GM21737 (cell line): ENCODE data around the gene CBFA2T3.
"Not testable (repeated sequence)": the region's sequence is repeated elsewhere in the genome, so short reads cannot be mapped to it uniquely, and the experiment has no call there.

ENCODE experiments used
- ATAC-seq: cut with Tn5 transposase; IDR thresholded peaks from one replicate; pipeline ENCODE4 v1.9.1; 2021; ENCODE audit warnings: mild to moderate bottlenecking, moderate library complexity; ENCODE audit not compliant: unreplicated experiment

The CBFA2T3 gene

GRCh38 chr16:88925540-88925887 lies 51.5 kb downstream of the CBFA2T3 start:
- ATAC-seq, result no peak

- ATAC-seq, result peak; percentile 53
Measured at GRCh38 chr16:88924834-88925539, 52.0 kb downstream of the CBFA2T3 start.

- ATAC-seq, result no peak
Measured at GRCh38 chr16:88923926-88924833, 52.8 kb downstream of the CBFA2T3 start.

- no peak for ATAC-seq
Measured at GRCh38 chr16:88923450-88923849, 53.6 kb downstream of the CBFA2T3 start.

- no peak for ATAC-seq
Measured at GRCh38 chr16:88922826-88923410, 54.1 kb downstream of the CBFA2T3 start.

- ATAC-seq, result no peak
Measured at GRCh38 chr16:88922114-88922825, 54.7 kb downstream of the CBFA2T3 start.

GRCh38 chr16:88921591-88921990 lies 55.4 kb downstream of the CBFA2T3 start:
- no peak for ATAC-seq

- no peak for ATAC-seq
Measured at GRCh38 chr16:88920618-88921590, 56.1 kb downstream of the CBFA2T3 start.

GRCh38 chr16:88919936-88920335 lies 57.1 kb downstream of the CBFA2T3 start:
- no peak for ATAC-seq

- ATAC-seq, result not testable (repeated sequence)
Measured at GRCh38 chr16:88918896-88919295, 58.1 kb downstream of the CBFA2T3 start.

GRCh38 chr16:88917915-88918627 lies 58.9 kb downstream of the CBFA2T3 start:
- no peak for ATAC-seq

- no peak for ATAC-seq
Measured at GRCh38 chr16:88917146-88917914, 59.7 kb downstream of the CBFA2T3 start.

GRCh38 chr16:88915639-88916327 lies 61.2 kb downstream of the CBFA2T3 start:
- ATAC-seq, result no peak

- ATAC-seq, result no peak
Measured at GRCh38 chr16:88914750-88915368, 62.1 kb downstream of the CBFA2T3 start.

- no peak for ATAC-seq
Measured at GRCh38 chr16:88913870-88914269, 63.1 kb downstream of the CBFA2T3 start.

GRCh38 chr16:88913001-88913612 lies 63.9 kb downstream of the CBFA2T3 start:
- no peak for ATAC-seq

GRCh38 chr16:88912556-88912955 lies 64.5 kb downstream of the CBFA2T3 start:
- no peak for ATAC-seq
